Fibroblast of lung (primary cell): ENCODE results near the gene WDR4.

Experiments
- CTCF ChIP-seq, 2 donors: IDR thresholded peaks in 1 of 2; conservative IDR thresholded peaks in 1 of 2; 1 replicate in 1 of 2; 2 replicates in 1 of 2; pipeline ENCODE4 v1.5.1; 2011 to 2012; ENCODE audit warnings: low read length in 2 of 2, control low read depth in 1 of 2, inconsistent platforms in 1 of 2, low read depth in 1 of 2, mild to moderate bottlenecking in 1 of 2
- EZH2 ChIP-seq: IDR thresholded peaks from 2 replicates; pipeline ENCODE4 v1.5.1; 2012; ENCODE audit warnings: low read length, control low read depth, mild to moderate bottlenecking; ENCODE audit errors: missing control alignments

- TF ChIP-seq CTCF (conservative IDR thresholded peaks at IDR 0.05 in 1 of 2, IDR thresholded peaks at IDR 0.05 in 1 of 2; ENCODE audit: low read depth in 1 of 2, low read length in 2 of 2) (no peak), EZH2 (no peak)
These were observed 1.0 kb upstream of the WDR4 start for GRCh38 chr21:42880352-42880751.
